NCI-H2196 treated with DMSO at 0.1 percent for 48 hours (cell line): ENCODE results near the gene ZCWPW1.
"Not testable (repeated sequence)": the region's sequence is repeated elsewhere in the genome, so short reads cannot be mapped to it uniquely, and the experiment has no call there.

Source experiments
- DNase-seq: peaks from one replicate; lab custom pipeline; 2025; ENCODE audit not compliant: unreplicated experiment; lab: John Stamatoyannopoulos, UW

Gene ZCWPW1

GRCh38 chr7:100373870-100374598, 54.5 kb downstream of the ZCWPW1 start:
- not testable (repeated sequence) for DNase-seq

GRCh38 chr7:100373261-100373831, 55.2 kb downstream of the ZCWPW1 start, which contains the start of gene PILRA:
PILRA (plus strand) TSS chr7:100373487; CDS start chr7:100373657, 170 bp downstream.
- no peak for DNase-seq

- no peak for DNase-seq
These were observed 55.8 kb downstream of the ZCWPW1 start for GRCh38 chr7:100372694-100373093.

GRCh38 chr7:100372256-100372655, 56.2 kb downstream of the ZCWPW1 start:
- DNase-seq = no peak

- DNase-seq = no peak
These were observed 56.8 kb downstream of the ZCWPW1 start for GRCh38 chr7:100371561-100372171.

GRCh38 chr7:100370746-100371145, 57.8 kb downstream of the ZCWPW1 start:
- DNase-seq = no peak

GRCh38 chr7:100370303-100370702, 58.2 kb downstream of the ZCWPW1 start:
- DNase-seq = no peak

- DNase-seq = no peak
These were observed 59.4 kb downstream of the ZCWPW1 start for GRCh38 chr7:100369105-100369504.

- no peak for DNase-seq
These were observed 60.6 kb downstream of the ZCWPW1 start for GRCh38 chr7:100367676-100368613.

- DNase-seq = no peak
These were observed 61.3 kb downstream of the ZCWPW1 start for GRCh38 chr7:100367251-100367620.

- DNase-seq = no peak
These were observed 61.9 kb downstream of the ZCWPW1 start for GRCh38 chr7:100366411-100367250.

GRCh38 chr7:100365998-100366367, 62.5 kb downstream of the ZCWPW1 start:
- not testable (repeated sequence) for DNase-seq

- no peak for DNase-seq
These were observed 64.0 kb downstream of the ZCWPW1 start for GRCh38 chr7:100364480-100364879.

GRCh38 chr7:100363797-100364196, 64.7 kb downstream of the ZCWPW1 start:
- not testable (repeated sequence) for DNase-seq

GRCh38 chr7:100363098-100363497, 65.4 kb downstream of the ZCWPW1 start:
- no peak for DNase-seq

- DNase-seq = no peak
These were observed 68.2 kb downstream of the ZCWPW1 start for GRCh38 chr7:100360135-100360854.

GRCh38 chr7:100358857-100359212, 69.7 kb downstream of the ZCWPW1 start:
- DNase-seq = no peak

GRCh38 chr7:100358027-100358856, 70.3 kb downstream of the ZCWPW1 start, which contains the start of gene PILRB:
PILRB (plus strand) TSS chr7:100358117; CDS start chr7:100358303, 186 bp downstream.
- DNase-seq = no peak

GRCh38 chr7:100357131-100357561, 71.4 kb downstream of the ZCWPW1 start:
- no peak for DNase-seq
